HUDEP-2 (cell line): ENCODE measurements around the gene ZSCAN10.

Source experiments
- DNase-seq, 76 experiments: peaks; one replicate each; lab custom pipeline; 2025; ENCODE audit not compliant: unreplicated experiment in 76 of 76; lab: John Stamatoyannopoulos, UW

ZSCAN10 gene

GRCh38 chr16:3134338-3135125, 35.4 kb upstream of the ZSCAN10 start, which contains the start of gene ZNF213:
Gene ZNF213, plus strand, starts transcription at chr16:3135029. Its CDS starts 2,252 bp downstream, at chr16:3137281.
- DNase-seq: peak in 75 of 76 experiments; percentile 30 to 97 (median 91)

GRCh38 chr16:3133844-3134243, 34.8 kb upstream of the ZSCAN10 start:
- DNase-seq: peak in 2 of 76 experiments; percentile 4

- peak in 50 of 76 experiments; percentile 13 to 59 (median 35) for DNase-seq
Observed at GRCh38 chr16:3131755-3132377, 32.8 kb upstream of the ZSCAN10 start.

- peak in 74 of 76 experiments; percentile 49 to 90 (median 74) for DNase-seq
Observed at GRCh38 chr16:3129137-3130131, 30.3 kb upstream of the ZSCAN10 start.

- DNase-seq: no peak
Observed at GRCh38 chr16:3127745-3128144, 28.7 kb upstream of the ZSCAN10 start.

- DNase-seq: peak in 75 of 76 experiments; percentile 28 to 96 (median 90)
Observed at GRCh38 chr16:3123986-3124886, 25.1 kb upstream of the ZSCAN10 start.

GRCh38 chr16:3122926-3123570, 24.0 kb upstream of the ZSCAN10 start:
- no peak for DNase-seq

GRCh38 chr16:3121851-3122467, 22.9 kb upstream of the ZSCAN10 start:
- peak in 53 of 76 experiments; percentile 6 to 61 (median 33) for DNase-seq

- DNase-seq: no peak
Observed at GRCh38 chr16:3120435-3120834, 21.3 kb upstream of the ZSCAN10 start.

- DNase-seq: no peak
Observed at GRCh38 chr16:3119701-3120408, 20.8 kb upstream of the ZSCAN10 start.

- DNase-seq: no peak
Observed at GRCh38 chr16:3119286-3119685, 20.2 kb upstream of the ZSCAN10 start.

- DNase-seq: no peak
Observed at GRCh38 chr16:3118846-3119245, 19.8 kb upstream of the ZSCAN10 start.

GRCh38 chr16:3118204-3118790, 19.2 kb upstream of the ZSCAN10 start:
- no peak for DNase-seq

- DNase-seq: no peak
Observed at GRCh38 chr16:3115561-3115960, 16.5 kb upstream of the ZSCAN10 start.

GRCh38 chr16:3115003-3115402, 15.9 kb upstream of the ZSCAN10 start:
- DNase-seq: no peak

- DNase-seq: no peak
Observed at GRCh38 chr16:3113765-3114479, 14.8 kb upstream of the ZSCAN10 start.

GRCh38 chr16:3112881-3113574, 13.9 kb upstream of the ZSCAN10 start:
- no peak for DNase-seq
